GM10847 (cell line): Measurements from ENCODE around the gene DBF4B.

Source experiments
- POLR2A ChIP-seq: IDR thresholded peaks from 2 replicates; pipeline ENCODE4 v1.6.1; 2011; ENCODE audit not compliant: insufficient read length; ENCODE audit errors: extremely low read depth

Gene DBF4B

DNA sequence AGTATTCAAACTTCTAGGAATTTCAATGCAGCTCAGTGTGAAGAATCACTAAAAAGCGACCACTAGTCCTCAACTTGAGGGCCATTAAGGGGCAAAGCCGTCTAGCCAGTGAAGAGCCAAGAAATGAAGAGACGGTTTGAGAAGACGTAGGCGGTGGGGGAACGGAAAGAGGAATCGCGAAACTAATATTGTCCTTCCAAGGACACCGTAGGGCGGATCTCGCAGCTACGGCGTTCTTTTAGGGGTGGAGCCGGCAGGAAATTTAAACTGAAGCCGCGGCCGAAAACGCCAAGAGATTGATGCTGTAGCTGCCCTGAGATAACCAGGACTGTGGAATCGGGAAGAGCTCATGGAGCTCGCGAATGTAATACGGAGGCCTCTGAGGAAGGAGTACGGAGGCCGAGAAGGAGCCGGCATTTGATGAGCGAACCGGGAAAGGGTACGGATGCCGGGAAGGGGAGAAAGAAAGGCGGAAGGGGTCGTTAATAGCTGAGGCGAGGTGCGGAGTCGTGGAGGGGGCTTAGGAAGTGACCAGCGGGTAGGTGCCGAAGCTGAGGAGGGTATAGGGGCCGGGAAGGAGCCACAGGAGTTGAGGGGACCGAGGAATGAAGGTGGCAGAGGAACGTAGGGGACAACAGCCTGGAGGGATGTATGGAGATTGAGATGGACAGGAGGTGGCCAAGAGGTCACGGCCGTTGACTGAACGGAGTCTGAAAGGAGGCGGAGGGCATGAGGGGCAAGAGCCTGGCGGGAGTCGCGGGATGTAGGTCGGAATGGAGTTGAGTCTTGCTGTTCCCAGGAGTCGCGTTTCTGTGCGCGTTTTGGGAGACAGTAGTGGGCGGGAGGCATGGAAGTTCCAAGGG lies at the start of gene DBF4B:
Gene DBF4B (plus strand): TSS at position 265 of the 863 bp plus-strand sequence. CDS start 156 bp downstream, at position 421.
- TF ChIP-seq POLR2A = peak; percentile 36

DNA sequence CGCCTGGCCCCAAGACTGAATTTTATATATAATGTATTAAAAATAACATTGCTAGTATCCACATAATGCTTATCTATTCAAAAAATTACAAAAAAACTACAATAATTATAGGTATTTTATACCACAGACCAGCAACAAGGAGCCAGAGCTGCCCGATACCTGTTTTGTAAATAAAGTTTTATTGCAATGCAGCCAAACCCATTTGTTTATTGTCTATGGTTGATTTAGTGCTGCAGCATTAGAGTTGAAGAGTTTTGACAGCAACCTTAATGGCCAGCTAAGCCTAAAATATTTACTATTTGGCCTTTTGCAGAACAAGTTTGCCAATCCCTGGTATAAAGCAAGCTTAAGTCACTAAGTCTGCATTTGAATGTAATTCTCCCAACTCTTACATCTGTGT lies 46.6 kb upstream of the DBF4B start:
- no peak for TF ChIP-seq POLR2A

GRCh38 chr17:44663095-44663494 lies 45.4 kb upstream of the DBF4B start:
- TF ChIP-seq POLR2A = no peak

DNA sequence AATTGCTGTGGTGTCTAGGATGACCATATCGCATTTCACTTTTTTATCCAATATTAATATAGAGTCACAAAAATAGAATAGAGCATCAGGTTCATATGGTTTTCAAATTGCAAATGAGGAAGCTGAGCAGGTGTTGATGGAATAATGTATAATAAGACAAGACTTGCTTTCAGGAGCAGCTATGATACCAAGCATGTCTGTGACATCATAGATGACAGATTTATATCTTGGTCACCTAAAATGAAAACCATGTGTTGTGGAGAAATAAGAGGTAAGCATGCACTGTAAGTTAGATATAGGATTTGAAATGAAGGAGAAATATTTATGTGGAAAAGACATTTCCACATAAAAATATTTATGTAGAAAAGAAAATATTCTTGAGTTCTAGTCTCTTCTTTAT lies 43.6 kb upstream of the DBF4B start:
- TF ChIP-seq POLR2A = no peak

DNA sequence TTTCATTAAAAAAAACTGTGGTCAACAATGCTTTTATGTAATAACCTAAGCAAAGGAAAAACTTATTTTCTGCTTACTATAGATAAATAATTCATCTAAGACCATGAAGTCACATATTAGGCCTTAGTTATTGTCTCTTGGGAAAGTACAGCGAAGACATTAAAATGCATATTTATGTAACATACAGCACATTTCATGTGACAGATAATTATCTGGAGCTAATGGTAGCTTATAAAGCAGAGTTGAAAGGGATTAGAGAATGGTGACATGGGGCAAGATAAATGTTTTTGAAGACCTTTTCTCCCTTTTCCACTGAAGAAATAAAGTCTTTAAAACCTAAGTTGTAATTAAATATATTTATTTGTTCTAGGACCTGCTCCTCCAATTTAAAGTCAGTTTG lies 42.5 kb upstream of the DBF4B start:
- TF ChIP-seq POLR2A = no peak

DNA sequence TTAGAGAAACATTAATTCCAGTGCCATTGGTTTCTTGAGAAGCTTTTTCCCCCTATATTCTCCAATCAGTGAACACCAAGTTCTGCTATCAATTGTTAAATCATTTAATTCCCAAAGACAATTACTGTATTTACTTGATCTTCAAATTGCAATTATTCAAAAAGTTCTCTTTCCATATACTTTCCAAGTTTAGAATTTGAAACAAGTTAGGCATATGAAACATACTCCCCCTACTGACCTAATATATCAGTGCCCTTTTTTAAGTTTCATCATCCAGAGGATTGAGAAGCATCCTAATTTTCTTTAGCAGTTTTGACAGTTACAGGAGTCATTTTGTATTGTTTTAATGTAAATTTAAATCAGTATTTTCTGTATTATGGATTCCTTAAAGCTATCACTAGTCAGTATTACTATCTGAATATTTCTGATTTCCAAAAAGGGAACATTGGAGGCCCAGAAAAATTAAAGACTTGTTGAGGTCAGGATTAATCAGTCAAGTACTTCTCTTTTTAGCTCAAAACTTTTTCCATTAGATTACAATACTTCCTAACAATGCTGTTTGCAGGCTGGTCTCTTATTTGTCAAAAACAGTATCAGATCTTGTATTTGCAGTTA lies 35.9 kb upstream of the DBF4B start:
- no peak for TF ChIP-seq POLR2A

- no peak for TF ChIP-seq POLR2A
Measured at GRCh38 chr17:44673893-44674292, 34.6 kb upstream of the DBF4B start.

GRCh38 chr17:44677136-44677535 lies 31.3 kb upstream of the DBF4B start:
- TF ChIP-seq POLR2A = no peak

DNA sequence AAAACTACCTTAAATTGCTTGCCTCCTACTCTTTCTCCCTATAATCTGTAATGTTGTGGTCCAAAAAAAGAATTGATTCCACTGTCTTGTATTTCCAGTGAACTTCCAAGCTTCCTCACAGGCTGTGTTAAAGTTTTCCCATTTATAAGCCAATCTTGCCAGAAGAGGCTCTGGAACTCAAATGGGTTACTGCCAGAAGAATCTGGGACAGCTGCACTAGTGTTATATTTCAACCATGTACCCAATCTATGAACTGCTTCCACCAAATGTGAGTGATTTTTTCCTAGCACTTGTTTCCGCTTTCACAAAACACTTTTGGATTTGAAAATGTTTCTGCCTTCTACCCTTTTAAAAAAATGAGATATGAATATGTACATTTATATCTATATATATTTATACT lies 20.7 kb upstream of the DBF4B start:
- no peak for TF ChIP-seq POLR2A

DNA sequence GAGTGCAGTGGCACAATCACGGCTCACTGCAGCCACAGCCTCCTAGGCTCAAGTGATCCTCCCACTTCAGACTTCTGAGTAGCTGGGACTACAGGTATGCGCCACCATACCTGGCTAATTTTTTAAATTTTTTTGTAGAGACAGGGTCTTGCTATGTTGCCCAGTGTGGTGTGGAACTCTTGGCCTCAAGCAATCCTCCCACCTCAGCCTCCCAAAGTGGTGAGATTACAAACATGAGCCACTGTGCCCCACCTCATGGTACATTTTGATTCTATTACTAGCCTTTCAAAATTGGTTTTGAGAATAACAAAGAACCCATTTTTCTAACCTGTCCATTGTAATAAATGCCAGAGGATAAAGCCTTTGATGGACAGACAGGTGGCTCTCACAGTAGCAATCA lies 20.3 kb upstream of the DBF4B start:
- TF ChIP-seq POLR2A = no peak

DNA sequence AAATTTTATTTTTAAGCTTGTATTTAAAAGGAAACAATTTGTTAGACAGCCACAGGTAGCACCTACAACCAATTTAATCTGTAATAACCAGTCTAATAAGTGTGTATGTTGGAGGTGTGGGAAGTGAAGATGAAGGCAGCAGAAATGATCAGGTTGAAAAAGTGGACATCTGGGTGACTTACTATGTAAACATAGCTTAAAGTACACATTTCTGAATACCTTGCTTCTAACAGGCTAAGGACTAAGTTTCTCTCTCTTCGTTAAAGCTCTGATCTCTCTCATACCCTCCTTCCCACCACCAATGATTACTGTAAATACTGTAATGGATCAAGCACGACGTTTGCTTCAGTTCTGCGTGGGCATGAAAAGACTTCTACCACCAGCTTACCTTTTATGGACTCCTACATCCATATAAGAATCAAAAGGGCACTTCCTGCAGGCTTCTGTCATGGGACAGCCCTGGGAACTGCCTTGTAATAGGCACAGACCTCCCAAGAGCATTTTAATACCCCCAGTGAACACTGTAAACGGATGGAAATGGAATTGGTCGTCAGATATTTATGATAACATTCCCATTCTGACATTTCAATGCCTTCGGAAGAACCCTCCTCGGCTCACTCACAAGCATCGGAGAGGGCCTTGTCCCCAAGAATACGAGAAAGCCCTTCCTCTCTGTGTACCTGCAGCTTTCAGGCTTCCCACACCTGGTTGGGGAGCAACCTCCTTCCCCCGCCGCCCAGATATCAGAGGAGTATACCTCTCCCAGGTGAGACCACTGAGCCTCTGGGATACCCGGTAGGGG lies 19.6 kb upstream of the DBF4B start:
- no peak for TF ChIP-seq POLR2A

- TF ChIP-seq POLR2A = peak; percentile 90
Measured at GRCh38 chr17:44689477-44690217, 18.8 kb upstream of the DBF4B start, which contains the start of gene CCDC43. TSS of gene CCDC43 (minus strand) at chr17:44689776. CDS start at chr17:44689753, 23 bp downstream.

DNA sequence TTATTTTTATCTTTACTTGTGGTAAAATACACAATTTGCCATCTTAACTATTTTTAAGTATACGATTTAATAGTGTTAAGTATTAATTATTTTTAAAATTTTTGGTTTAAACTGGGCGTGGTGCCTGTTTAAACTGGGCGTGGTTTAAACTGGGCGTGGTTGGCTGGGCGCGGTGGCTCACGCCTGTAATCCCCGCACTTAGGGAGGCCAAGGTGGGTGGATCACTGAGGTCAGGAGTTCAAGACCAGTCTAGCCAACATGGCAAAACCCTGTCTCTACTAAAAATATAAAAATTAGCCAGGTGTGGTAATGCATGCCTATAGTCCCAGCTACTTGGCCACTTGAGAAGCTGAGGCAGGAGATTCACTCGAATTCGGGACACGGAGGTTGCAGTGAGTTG lies 14.9 kb upstream of the DBF4B start:
- no peak for TF ChIP-seq POLR2A

DNA sequence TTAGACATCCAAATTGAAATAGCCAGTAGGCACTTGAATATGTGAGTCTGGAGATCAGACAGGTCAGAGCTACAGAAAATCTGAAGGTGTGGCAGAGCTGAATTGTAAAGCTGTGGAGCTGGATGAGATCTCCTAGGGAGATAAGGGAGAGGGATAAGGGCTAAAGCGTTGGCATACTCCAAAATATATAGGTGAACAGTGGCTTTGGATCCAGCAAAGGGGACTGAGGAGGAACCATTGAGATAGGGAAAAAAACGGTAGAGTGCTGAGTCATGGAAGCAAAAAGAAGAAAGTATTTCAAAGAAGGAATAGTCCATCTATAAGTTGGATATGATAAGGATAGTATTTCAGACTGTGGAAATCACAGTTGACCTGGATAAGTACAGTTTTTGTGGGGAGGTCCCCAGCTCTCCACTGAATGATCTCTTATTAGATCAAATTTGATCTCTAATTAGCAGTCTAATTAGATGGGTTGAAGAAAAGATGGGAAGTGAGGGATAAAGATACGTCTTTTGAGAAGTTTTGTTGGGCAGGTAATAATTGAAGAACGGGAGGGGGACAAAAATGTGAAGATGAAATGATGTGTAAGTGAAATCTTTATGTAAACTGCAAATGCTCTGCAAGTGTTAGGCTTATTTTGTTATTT lies 587 bp upstream of the DBF4B start:
- TF ChIP-seq POLR2A = no peak

DNA sequence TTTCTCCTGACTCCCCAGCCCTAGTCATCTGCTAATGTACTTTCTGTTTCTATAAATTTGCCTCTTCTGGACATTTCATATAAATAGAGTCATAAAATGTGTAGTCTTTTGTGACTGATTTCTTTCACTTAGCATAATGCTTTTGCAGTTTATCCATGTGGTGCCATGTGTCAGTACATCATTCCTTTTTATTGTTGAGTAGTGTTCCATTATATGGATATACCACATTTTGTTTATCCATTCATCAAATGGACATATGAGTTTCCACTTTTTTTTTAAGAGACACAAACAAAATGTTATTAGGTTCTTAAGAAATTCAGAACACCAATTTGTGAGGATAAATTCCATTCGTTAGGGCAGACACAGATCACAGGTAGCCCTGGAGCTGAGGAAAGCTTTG lies 11.0 kb downstream of the DBF4B start:
- no peak for TF ChIP-seq POLR2A

- TF ChIP-seq POLR2A = no peak
Measured at GRCh38 chr17:44722254-44722653, 13.8 kb downstream of the DBF4B start.
